ENCODE measurements around the gene ST3GAL5.
"Not testable (repeated sequence)": the region's sequence is repeated elsewhere in the genome, so short reads cannot be mapped to it uniquely, and the experiment has no call there.

ST3GAL5 gene

GRCh38 chr2:85888684-85889626, at the start of gene ST3GAL5:
ST3GAL5 (minus strand) TSS chr2:85888990; CDS start chr2:85888905, 85 bp downstream.
- peak; percentile 46 to 87 for DNase-seq

- no peak for DNase-seq
These were observed 49.7 kb upstream of the ST3GAL5 start for GRCh38 chr2:85938456-85938855.

GRCh38 chr2:85937069-85937439, 48.3 kb upstream of the ST3GAL5 start:
- no peak for DNase-seq

- no peak for DNase-seq
These were observed 47.8 kb upstream of the ST3GAL5 start for GRCh38 chr2:85936421-85937068.

- DNase-seq = peak in 1 of 2 experiments; percentile 31
These were observed 47.0 kb upstream of the ST3GAL5 start for GRCh38 chr2:85935746-85936208.

- DNase-seq = no peak
These were observed 46.5 kb upstream of the ST3GAL5 start for GRCh38 chr2:85935170-85935745.

GRCh38 chr2:85933753-85934594, 45.2 kb upstream of the ST3GAL5 start:
- no peak for DNase-seq

- DNase-seq = not testable (repeated sequence)
These were observed 42.4 kb upstream of the ST3GAL5 start for GRCh38 chr2:85931151-85931550.

- no peak for DNase-seq
These were observed 41.6 kb upstream of the ST3GAL5 start for GRCh38 chr2:85930129-85931124.

- DNase-seq = no peak
These were observed 40.6 kb upstream of the ST3GAL5 start for GRCh38 chr2:85929096-85930050.

GRCh38 chr2:85926931-85927661, 38.3 kb upstream of the ST3GAL5 start:
- no peak for DNase-seq

- no peak for DNase-seq
These were observed 37.7 kb upstream of the ST3GAL5 start for GRCh38 chr2:85926526-85926925.

- DNase-seq = no peak
These were observed 36.5 kb upstream of the ST3GAL5 start for GRCh38 chr2:85925216-85925671.

- DNase-seq = no peak
These were observed 35.7 kb upstream of the ST3GAL5 start for GRCh38 chr2:85924522-85924921.

GRCh38 chr2:85922199-85922598, 33.4 kb upstream of the ST3GAL5 start:
- DNase-seq = no peak

GRCh38 chr2:85921659-85922058, 32.9 kb upstream of the ST3GAL5 start:
- DNase-seq = no peak

- no peak for DNase-seq
These were observed 32.2 kb upstream of the ST3GAL5 start for GRCh38 chr2:85920810-85921545.
